ENCODE data around the gene BEST2.

Gene BEST2

GRCh38 chr19:12733369-12734214 is 18.0 kb upstream of the BEST2 start:
- peak; percentile 51 for DNase-seq (ENCODE audit: low read depth)
- peak overlapping the region; percentile 95 for H3K4me3 ChIP-seq (ENCODE audit: low read length)
- TF ChIP-seq, protein P1, sequence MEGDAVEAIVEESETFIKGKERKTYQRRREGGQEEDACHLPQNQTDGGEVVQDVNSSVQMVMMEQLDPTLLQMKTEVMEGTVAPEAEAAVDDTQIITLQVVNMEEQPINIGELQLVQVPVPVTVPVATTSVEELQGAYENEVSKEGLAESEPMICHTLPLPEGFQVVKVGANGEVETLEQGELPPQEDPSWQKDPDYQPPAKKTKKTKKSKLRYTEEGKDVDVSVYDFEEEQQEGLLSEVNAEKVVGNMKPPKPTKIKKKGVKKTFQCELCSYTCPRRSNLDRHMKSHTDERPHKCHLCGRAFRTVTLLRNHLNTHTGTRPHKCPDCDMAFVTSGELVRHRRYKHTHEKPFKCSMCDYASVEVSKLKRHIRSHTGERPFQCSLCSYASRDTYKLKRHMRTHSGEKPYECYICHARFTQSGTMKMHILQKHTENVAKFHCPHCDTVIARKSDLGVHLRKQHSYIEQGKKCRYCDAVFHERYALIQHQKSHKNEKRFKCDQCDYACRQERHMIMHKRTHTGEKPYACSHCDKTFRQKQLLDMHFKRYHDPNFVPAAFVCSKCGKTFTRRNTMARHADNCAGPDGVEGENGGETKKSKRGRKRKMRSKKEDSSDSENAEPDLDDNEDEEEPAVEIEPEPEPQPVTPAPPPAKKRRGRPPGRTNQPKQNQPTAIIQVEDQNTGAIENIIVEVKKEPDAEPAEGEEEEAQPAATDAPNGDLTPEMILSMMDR (conservative IDR thresholded peaks at IDR 0.05; ENCODE audit: low read length): peak; percentile 37

- peak within 1 kb of the TSS; percentile 98 for H3K4me3 ChIP-seq (ENCODE audit: low read length)
- peak; percentile 100 for DNase-seq (ENCODE audit: low read depth)
- TF ChIP-seq, protein P1 (conservative IDR thresholded peaks at IDR 0.05; ENCODE audit: low read length): no peak
Measured at GRCh38 chr19:12736995-12737834, 14.4 kb upstream of the BEST2 start, which contains the start of gene GET3. Gene GET3, plus strand, starts transcription at chr19:12737497. Its CDS starts 9 bp downstream, at chr19:12737506.

DNA sequence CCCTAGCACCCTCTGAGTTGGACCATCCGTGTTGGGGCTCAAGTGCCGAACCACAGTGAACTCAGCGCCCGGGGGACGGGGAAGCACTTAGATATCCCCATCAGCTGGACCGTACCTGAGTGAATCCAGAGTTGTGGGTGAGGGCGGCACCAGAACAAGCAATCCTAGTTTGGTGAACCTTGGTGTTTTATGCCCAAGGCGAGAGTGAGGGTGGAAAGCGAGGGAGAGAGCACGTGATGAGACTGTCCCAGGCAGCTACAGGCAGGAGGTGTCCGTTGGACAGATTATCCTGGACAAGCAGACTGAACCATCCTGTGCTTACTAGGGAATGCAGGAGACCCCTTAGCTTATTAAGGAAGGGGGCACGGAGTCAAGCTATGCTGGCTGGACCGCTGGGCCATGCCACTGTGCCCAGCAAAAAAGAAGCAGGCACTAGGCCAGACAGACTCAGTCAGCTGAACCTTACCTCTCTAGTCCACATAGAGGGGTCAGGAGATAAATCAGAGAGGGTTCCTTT is 13.7 kb upstream of the BEST2 start:
- TF ChIP-seq, protein P1 (conservative IDR thresholded peaks at IDR 0.05; ENCODE audit: low read length): no peak

GRCh38 chr19:12745166-12745897 is 6.3 kb upstream of the BEST2 start:
- no peak overlapping the region for H3K4me3 ChIP-seq (ENCODE audit: low read length)
- no peak for DNase-seq (ENCODE audit: low read depth)
- TF ChIP-seq, protein P1 (conservative IDR thresholded peaks at IDR 0.05; ENCODE audit: low read length): no peak

More for the DNA sequence above, 13.7 kb upstream of the BEST2 start:
- DNase-seq (ENCODE audit: low read depth): no peak
- H3K4me3 ChIP-seq (ENCODE audit: low read length): peak overlapping the region; percentile 98

DNA sequence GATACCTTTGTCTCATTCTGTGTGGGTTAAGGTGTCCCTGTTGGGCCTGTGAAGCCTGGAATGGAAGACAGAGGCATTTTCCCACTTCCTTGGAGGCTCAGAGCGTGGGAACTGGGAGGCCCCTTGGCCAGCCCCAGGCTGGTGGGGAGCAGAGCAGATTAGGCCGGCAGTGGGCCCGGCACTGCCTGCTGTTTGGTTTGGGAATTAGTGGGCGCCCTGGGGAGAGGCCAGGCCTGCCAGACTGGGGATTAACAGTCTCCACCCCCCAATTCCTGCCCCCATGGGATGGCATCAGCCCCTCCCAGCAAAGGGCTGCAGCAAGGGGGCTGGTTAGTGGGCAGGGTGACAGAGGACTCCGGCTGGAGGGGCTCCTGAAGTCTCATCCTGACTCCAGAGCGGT is 3.1 kb upstream of the BEST2 start:
- H3K4me3 ChIP-seq (ENCODE audit: low read length): no peak overlapping the region
- TF ChIP-seq, protein P1 (conservative IDR thresholded peaks at IDR 0.05; ENCODE audit: low read length): no peak
- DNase-seq (ENCODE audit: low read depth): no peak

DNA sequence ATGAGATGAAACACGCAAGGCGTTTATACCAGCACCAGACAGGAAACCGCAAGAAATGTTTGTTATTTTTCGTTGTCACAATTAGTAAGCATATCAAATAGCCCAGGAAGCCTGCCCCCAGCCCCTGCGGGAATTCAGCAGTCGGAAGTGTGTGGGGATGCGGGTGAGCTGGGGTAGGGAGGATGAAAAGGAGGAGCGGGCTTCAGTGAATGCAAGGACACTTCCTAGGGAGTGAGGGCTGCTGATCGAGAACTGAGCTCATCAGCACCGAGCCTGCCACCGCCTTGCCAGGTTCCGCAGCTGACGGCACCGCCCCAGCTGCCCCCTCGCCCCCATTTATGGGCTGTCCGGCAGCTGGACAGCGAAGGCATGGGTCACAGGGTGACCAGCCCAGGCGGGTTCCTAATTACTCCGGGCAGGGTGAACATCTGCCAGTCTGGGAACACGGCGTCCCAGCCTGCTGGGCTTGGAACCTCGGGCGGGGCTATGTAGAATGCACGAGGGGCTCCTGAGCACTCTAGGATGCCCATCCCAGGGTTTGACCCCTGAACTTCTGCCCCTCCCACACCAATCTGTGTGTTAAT is 1.6 kb upstream of the BEST2 start:
- no peak overlapping the region for H3K4me3 ChIP-seq (ENCODE audit: low read length)
- TF ChIP-seq, protein P1 (conservative IDR thresholded peaks at IDR 0.05; ENCODE audit: low read length): no peak
- no peak for DNase-seq (ENCODE audit: low read depth)

All from AG10803 (cell line).